Measurements from ENCODE around the gene ATG101.

The ATG101 gene

GRCh38 chr12:52078276-52078675 lies 8.5 kb downstream of the ATG101 start:
- TF ChIP-seq FOXP2 (optimal IDR thresholded peaks at IDR 0.05; ENCODE audit: control extremely low read depth, extremely low read length, insufficient read depth) (no peak), EZH2 (IDR thresholded peaks at IDR 0.05) (no peak), POLR2AphosphoS5 (IDR thresholded peaks at IDR 0.05; ENCODE audit: borderline replicate concordance, low read depth, low read length) (no peak)
- H3K9ac ChIP-seq (ENCODE audit: insufficient read length): no peak overlapping the region
- no peak overlapping the region for H3K27ac ChIP-seq
- H3K9me3 ChIP-seq (ENCODE audit: low read depth, low read length): no peaks in the 10 kb centered on the region
- H3K4me3 ChIP-seq: no peak overlapping the region
- peaks cover 36% of the 10 kb centered on the region; the same call in 1 of the 2 replicates for H3K36me3 ChIP-seq (ENCODE audit: insufficient read depth, low read length)
- no peak for DNase-seq (ENCODE audit: low read depth, low spot score)

- H3K4me3 ChIP-seq: no peak within 1 kb of the TSS
- no peak within 1 kb of the TSS for H3K27ac ChIP-seq
- DNase-seq (ENCODE audit: low read depth, low spot score): no peak
- H3K36me3 ChIP-seq (ENCODE audit: insufficient read depth, low read length): peaks cover 22% of the 10 kb centered on the region; the same call in 1 of the 2 replicates
- TF ChIP-seq FOXP2 (optimal IDR thresholded peaks at IDR 0.05; ENCODE audit: control extremely low read depth, extremely low read length, insufficient read depth): no peak
- TF ChIP-seq EZH2 (IDR thresholded peaks at IDR 0.05): no peak
- no peak for TF ChIP-seq POLR2AphosphoS5 (IDR thresholded peaks at IDR 0.05; ENCODE audit: borderline replicate concordance, low read depth, low read length)
- H3K9me3 ChIP-seq (ENCODE audit: low read depth, low read length): no peaks in the 10 kb centered on the region
- H3K9ac ChIP-seq (ENCODE audit: insufficient read length): no peak within 1 kb of the TSS
Observed at GRCh38 chr12:52079576-52080402, 10.0 kb downstream of the ATG101 start, which contains the start of gene SMIM41. TSS of gene SMIM41 (plus strand) at chr12:52079704. CDS start at chr12:52079780, 76 bp downstream.

GRCh38 chr12:52080403-52081251 lies 10.8 kb downstream of the ATG101 start:
- no peak overlapping the region for H3K4me3 ChIP-seq
- H3K27ac ChIP-seq: no peak overlapping the region
- H3K36me3 ChIP-seq (ENCODE audit: insufficient read depth, low read length): peaks cover 18% of the 10 kb centered on the region; the same call in 1 of the 2 replicates
- TF ChIP-seq FOXP2 (optimal IDR thresholded peaks at IDR 0.05; ENCODE audit: control extremely low read depth, extremely low read length, insufficient read depth): no peak
- no peaks in the 10 kb centered on the region for H3K9me3 ChIP-seq (ENCODE audit: low read depth, low read length)
- no peak overlapping the region for H3K9ac ChIP-seq (ENCODE audit: insufficient read length)
- no peak for DNase-seq (ENCODE audit: low read depth, low spot score)

- Histone ChIP-seq H3K4me3 (no peak overlapping the region), H3K9me3 (ENCODE audit: low read depth, low read length) (no peaks in the 10 kb centered on the region), H3K9ac (ENCODE audit: insufficient read length) (no peak overlapping the region), H3K36me3 (ENCODE audit: insufficient read depth, low read length) (peaks cover 13% of the 10 kb centered on the region; the same call in 1 of the 2 replicates), H3K27ac (no peak overlapping the region)
- DNase-seq (ENCODE audit: low read depth, low spot score): no peak
- TF ChIP-seq EZH2 (IDR thresholded peaks at IDR 0.05): no peak
- TF ChIP-seq FOXP2 (optimal IDR thresholded peaks at IDR 0.05; ENCODE audit: control extremely low read depth, extremely low read length, insufficient read depth): no peak
- TF ChIP-seq POLR2AphosphoS5 (IDR thresholded peaks at IDR 0.05; ENCODE audit: borderline replicate concordance, low read depth, low read length): no peak
Observed at GRCh38 chr12:52081263-52081733, 11.5 kb downstream of the ATG101 start.

- Histone ChIP-seq H3K27ac (no peak overlapping the region), H3K9ac (ENCODE audit: insufficient read length) (no peak overlapping the region), H3K36me3 (ENCODE audit: insufficient read depth, low read length) (peaks cover 6% of the 10 kb centered on the region; the same call in 1 of the 2 replicates), H3K9me3 (ENCODE audit: low read depth, low read length) (no peaks in the 10 kb centered on the region), H3K4me3 (no peak overlapping the region)
- TF ChIP-seq FOXP2 (optimal IDR thresholded peaks at IDR 0.05; ENCODE audit: control extremely low read depth, extremely low read length, insufficient read depth): no peak
- TF ChIP-seq POLR2AphosphoS5 (IDR thresholded peaks at IDR 0.05; ENCODE audit: borderline replicate concordance, low read depth, low read length): no peak
- no peak for TF ChIP-seq EZH2 (IDR thresholded peaks at IDR 0.05)
- no peak for DNase-seq (ENCODE audit: low read depth, low spot score)
Observed at GRCh38 chr12:52082026-52082668, 12.4 kb downstream of the ATG101 start.

GRCh38 chr12:52082669-52082987 lies 12.8 kb downstream of the ATG101 start:
- Histone ChIP-seq H3K4me3 (no peak overlapping the region), H3K9ac (ENCODE audit: insufficient read length) (no peak overlapping the region), H3K9me3 (ENCODE audit: low read depth, low read length) (no peaks in the 10 kb centered on the region), H3K36me3 (ENCODE audit: insufficient read depth, low read length) (peaks cover 5% of the 10 kb centered on the region; the same call in 1 of the 2 replicates), H3K27ac (no peak overlapping the region)
- no peak for DNase-seq (ENCODE audit: low read depth, low spot score)
- TF ChIP-seq FOXP2 (optimal IDR thresholded peaks at IDR 0.05; ENCODE audit: control extremely low read depth, extremely low read length, insufficient read depth) (no peak), POLR2AphosphoS5 (IDR thresholded peaks at IDR 0.05; ENCODE audit: borderline replicate concordance, low read depth, low read length) (no peak), EZH2 (IDR thresholded peaks at IDR 0.05) (no peak)

GRCh38 chr12:52082988-52083637 lies 13.3 kb downstream of the ATG101 start:
- Histone ChIP-seq H3K27ac (no peak overlapping the region), H3K9ac (ENCODE audit: insufficient read length) (no peak overlapping the region), H3K9me3 (ENCODE audit: low read depth, low read length) (no peaks in the 10 kb centered on the region), H3K36me3 (ENCODE audit: insufficient read depth, low read length) (peaks cover under 1% of the 10 kb centered on the region; the same call in 1 of the 2 replicates), H3K4me3 (0 out of 2 replicates have a peak overlapping the region, but pooled peaks have one; percentile 25)
- no peak for DNase-seq (ENCODE audit: low read depth, low spot score)
- TF ChIP-seq FOXP2 (optimal IDR thresholded peaks at IDR 0.05; ENCODE audit: control extremely low read depth, extremely low read length, insufficient read depth) (no peak), POLR2AphosphoS5 (IDR thresholded peaks at IDR 0.05; ENCODE audit: borderline replicate concordance, low read depth, low read length) (no peak), EZH2 (IDR thresholded peaks at IDR 0.05) (no peak)
